GM18519 (cell line): ENCODE results near the gene CDH10.

Experiments used
- ATAC-seq: cut with Tn5 transposase; IDR thresholded peaks from one replicate; pipeline ENCODE4 v1.9.1; 2021; ENCODE audit warnings: mild to moderate bottlenecking, moderate library complexity; ENCODE audit not compliant: unreplicated experiment, low FRiP score

CDH10 gene

DNA sequence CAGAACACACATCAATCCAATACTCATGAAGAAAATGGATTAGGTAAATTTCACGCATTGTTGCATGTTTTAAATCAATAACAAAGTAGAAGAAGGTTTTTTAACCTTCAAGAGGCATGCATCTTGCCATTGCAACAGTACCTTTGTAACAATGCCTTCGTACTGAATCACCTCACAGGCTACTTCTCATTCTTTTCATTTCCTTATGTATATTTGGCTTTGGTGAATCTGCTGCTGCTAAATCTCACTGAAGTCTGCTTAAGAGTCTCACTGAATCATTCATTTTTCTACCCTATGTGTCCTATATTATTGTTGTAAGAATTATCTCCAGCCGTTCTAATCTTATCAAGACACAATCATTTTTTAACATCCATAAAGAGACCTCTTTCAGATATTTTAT, 152.5 kb downstream of the CDH10 start:
- ATAC-seq, result no peak

DNA sequence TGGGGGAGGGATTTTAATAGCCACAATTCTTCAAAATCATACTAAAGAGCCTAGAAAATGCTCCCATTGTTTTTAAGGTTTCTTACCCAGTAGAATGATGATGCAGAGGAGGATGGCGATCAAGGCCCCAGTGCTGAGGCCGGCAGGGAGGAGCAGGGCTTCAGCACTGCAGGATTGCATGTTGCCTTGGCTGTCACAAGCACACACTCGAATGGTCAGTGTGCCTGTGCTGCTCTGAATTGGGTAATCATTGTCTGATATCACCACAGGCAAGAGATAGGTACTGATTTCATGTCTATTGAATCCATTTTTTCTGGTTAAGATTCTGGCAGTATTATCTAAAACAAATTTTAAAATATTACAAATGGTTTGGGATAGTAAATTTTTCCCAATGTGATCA, 153.3 kb downstream of the CDH10 start:
- ATAC-seq, result no peak

DNA sequence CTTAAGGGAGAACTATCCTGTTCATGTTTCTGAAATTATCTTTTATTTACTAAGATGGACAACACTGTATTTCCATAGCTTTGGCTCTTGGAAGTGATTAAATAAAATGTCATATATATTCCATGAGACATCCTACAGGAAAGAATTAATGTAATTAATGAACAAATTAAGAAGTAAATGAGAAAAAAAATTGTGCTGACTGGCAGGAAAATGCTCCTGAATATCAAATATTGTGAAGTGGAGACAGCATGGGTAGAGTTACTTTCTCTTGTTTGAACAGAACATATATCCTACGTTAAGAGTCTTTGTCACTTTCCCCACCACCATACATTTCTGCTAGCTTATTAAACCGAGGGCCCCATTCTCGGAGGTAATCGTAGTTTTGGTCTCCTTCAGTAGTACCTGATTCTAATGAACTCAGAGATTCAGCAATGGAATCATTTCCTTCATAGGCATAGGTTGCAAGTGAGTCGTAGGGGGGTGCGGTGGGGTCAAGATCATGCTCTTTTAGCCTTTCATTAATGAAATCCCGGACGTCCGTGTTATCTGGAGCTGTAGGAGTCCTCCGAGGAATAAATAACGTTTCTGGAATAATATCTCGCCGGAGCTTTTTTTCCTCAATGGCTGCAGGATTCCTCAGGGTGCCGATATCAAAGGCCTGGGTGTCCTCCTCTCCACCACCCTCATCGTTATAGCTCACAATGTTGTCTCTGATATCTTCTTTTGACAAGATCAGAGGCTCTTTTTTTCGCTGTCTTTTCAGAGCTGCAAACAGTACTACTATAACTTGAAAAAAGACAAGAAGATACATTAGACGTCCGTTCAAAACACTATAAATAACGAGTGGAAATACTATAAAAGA, 157.2 kb downstream of the CDH10 start:
- ATAC-seq, result no peak

DNA sequence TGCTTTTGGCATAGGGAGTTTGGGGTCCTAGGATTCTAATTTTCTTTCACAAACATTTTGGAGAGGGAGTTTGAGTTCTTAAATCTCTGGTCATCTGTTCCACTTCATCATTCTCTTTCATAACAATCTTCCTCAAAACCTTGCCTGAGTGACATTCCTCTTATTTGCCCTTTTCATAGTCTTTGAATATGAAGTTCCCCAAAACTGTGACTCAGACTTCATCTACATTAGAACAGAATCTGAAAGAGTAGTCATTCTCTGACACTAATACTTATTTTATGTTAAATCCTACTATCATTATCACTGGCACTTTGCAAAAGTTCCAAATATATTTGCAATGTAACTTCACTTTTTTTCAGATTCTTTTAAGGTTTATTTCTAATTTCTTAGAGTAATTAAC, 163.8 kb downstream of the CDH10 start:
- ATAC-seq, result no peak

DNA sequence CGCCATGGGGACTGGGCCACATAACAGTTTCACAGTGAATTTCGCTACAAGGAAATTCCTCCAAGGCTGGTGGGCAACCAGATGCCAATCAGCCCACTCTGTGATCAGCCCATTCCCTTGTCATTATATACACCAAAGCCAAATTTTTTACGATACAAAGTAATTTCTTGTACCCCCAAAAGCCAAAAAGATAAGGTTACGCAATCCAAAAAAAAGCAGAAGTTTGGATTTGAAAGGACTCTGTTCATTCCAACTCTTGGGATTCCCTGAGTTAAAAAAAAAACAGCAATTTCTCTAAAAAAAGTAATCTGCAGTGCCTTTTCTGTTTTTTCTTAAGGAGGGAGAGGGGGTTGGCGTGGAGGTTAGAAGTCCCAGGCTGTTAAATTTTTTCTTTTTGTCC, 166.8 kb downstream of the CDH10 start:
- no peak for ATAC-seq

DNA sequence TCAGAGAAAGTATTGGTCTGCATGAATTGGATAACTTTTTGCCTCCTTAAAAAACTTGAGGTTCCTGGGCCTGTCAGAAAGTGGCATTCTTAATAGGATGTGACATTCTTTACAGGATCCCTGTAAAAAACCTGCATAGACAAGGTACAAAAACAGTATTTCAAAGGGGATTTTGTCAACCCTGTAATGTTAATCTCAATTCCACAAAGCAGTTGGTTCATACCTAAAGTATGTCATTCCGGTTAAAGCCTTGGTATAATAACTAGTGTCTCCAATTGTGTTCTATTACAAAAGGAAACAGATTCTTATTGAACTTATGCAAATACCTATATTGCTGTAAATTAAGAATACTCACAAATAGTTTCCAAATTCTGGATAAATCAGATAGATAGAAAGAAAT, 169.7 kb downstream of the CDH10 start:
- ATAC-seq, result no peak

DNA sequence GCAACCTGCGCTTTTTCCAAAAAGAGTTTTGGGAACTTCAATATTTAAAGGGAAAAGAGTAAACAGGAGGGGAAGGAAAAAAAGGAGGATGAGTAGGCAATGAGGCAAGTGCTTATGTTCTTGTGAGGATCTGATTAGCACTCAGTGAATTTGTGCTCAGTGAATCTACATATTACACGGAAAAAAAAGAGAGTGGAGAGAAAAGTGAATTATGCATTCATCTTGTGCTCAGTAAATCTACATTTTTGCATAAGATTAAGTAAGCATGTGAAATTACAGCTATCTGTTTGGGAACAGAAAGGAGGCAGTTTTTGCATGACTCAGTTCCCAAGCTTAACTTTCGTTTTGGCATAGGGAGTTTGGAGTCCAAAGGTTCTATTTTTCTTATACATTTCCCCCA, 170.1 kb downstream of the CDH10 start:
- ATAC-seq, result no peak

DNA sequence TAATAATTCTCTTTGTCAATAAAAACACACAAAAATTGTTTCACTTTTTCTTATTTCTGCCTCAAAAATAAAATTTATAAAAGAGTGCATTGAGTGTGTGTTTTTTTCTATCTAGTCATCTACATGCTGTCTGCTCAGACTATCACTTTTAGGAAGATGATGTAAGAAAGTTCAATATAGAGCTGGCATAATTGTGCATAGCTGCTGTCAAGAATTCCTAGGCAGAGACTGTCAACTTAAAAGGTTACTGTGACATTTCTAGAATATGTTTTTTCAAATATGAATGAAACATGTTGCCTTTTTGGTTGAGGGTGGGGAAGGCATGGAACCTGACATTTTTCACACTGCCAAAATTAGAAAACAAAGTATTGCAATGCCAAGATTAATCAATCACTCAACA, 172.3 kb downstream of the CDH10 start:
- no peak for ATAC-seq

DNA sequence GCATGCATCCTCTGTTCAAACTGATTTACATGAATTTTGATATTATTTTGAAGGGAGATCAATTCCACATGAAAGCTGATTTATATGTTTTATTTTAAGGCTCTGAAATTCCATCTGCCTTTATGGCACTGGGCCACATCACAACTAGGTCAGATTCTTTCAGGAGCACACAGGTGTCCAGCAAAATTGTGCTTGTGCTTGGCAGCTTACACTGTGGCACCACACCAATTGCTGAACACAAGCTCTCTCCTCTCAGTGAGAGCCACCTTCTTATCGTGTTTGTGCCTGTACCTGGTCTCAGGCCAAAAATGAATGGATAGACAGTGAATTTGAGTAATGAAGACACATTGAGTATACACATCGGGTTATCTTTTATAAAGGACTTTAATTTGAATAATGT, 200.4 kb downstream of the CDH10 start:
- ATAC-seq, result no peak

DNA sequence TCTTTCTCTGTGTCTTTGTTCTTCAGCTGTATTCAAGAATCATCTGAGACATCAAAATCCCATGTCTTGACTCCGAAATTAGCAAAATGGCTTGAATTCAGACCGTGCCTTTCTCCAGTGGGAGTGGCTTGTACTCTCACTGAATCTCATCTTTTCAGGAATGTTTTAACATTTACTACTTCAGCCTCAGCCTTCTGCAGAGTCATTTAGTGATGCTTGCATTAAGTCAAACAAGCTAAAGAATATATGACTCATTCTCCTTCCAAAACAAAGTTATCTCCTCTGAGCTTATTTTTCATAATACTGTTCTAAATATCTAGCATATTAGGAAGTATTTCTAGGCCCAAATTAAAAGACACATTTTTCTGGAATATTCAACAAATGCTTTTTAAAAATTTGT, 205.3 kb downstream of the CDH10 start:
- no peak for ATAC-seq
